C1 segment of cervical spinal cord (tissue), 14 donors: ENCODE data around the gene SPAG16.
A peak's percentile ranks its signal among the peaks of the same experiment; 100 is the strongest.
"Not testable (repeated sequence)": the region's sequence is repeated elsewhere in the genome, so short reads cannot be mapped to it uniquely, and the experiment has no call there.

Experiments used
- DNase-seq, 14 donors: peaks; one replicate each; lab custom pipeline; 2025; lab: John Stamatoyannopoulos, UW

Gene SPAG16

DNA sequence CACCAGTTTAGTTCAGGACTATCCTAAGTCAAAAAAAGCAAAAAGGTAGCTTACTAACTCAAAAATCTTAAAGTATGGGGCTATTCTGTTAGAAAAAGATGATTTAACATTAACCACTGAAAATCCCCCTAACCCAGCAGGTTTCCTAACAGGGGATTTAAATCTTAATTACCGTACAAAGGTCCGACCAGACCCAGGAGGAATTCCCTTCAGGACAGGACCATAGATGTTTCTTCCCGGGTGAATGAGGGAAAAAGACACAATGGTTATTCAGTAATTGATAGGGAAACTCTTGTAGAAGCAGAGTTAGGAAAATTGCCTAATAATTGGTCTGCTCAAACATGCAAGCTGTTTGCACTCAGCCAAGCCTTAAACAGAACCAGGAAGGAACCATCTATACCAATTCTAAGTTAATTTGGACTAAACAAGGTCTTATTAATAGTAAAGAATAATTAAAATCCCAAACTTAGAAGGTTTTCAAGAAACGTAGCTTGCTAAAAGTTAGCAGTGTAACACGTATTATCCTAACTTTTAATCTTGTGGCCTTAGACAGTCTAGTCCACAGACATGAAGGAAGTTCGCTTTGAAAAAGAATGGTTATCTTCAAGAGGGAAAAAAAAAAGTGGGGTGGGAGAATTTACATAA lies 124.3 kb downstream of the SPAG16 start:
- not testable (repeated sequence) for DNase-seq

DNA sequence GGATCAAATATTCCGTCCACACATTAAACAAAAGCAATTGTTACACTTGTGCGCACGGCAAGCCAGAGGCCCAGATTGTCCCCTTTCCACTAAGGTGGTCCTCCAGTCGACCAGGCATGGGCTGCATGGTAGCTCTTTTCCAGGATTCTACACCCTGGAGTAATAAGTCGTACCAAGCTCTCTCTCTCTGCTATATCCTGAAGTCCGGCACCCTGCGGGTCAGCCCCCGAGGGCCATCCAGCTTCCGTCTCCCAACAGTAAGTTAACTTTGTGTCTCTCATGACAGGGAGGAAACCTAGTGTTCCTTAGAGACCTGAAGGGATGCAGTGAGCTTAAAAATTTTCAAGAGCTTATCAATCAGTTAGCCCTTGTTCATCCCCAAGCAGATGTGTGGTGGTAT lies 126.4 kb downstream of the SPAG16 start:
- DNase-seq: not testable (repeated sequence)

- DNase-seq: no peak
These were observed 127.5 kb downstream of the SPAG16 start for GRCh38 chr2:213411582-213412289.

GRCh38 chr2:213415093-213415492 lies 130.8 kb downstream of the SPAG16 start:
- no peak for DNase-seq

DNA sequence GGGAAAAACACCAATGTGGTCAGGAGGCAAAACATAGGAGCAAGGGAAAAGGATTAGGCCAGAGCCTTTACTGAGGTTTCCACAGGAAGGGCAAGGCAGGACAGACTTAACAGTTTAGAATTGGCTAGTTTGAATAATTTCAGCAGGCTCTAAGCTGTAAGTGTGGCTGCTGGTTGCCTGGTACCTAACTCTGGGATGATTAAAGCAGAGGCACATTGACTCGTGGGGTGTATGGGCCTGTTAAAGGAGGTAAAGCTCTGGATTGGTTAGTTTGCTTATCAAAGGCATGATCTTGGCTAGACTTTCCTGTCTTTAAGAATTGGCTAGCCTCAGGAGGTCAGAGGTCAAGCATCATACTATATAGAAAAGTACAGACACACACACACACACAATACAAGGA lies 132.6 kb downstream of the SPAG16 start:
- no peak for DNase-seq

- DNase-seq: no peak
These were observed 135.7 kb downstream of the SPAG16 start for GRCh38 chr2:213419980-213420379.

DNA sequence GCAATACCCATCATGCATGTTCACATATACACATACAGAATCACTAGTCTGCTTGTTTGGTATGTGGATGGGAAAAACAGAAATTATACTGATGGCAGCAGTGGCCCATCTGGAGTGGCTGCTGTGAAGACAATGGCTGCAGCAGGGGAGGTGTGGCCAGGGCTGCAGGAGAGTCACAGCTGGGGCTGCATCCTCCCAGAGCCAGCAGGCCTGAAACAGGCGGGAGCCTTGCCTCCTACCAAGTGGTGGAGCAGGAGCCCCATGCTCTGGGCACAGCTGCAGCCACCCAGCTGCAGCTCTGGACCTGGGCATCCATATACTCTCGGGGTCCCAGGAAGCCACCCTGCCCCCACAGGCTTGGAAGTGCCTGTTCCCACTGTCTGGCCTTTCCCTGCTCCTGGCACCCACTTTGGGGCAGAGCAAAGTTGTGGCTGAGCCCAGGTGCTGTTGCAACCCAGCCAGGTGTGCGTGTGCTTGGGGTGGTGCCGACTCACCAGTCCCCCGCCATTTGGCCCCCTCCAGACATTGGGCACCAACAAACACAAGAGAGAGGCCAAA lies 136.6 kb downstream of the SPAG16 start:
- no peak for DNase-seq

GRCh38 chr2:213422211-213422610 lies 137.9 kb downstream of the SPAG16 start:
- no peak for DNase-seq

GRCh38 chr2:213425618-213426017 lies 141.4 kb downstream of the SPAG16 start:
- DNase-seq: no peak

DNA sequence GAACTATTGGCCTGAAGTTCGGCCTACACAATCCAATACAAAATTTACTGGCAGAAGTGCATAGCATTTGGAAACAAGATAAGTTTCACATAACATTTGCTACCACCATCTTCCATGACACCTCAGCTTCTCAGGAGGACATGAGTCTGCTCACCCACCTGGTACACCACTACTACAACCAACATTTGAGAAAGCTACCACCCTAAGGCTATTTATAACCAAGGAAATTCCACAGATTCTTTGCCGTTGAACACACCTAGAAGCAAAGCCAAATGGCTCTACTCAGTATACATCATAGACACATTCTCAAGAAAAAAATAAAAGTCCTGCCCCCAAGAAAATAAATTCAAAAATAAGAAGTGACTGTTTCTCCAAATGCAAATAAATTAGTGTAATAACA lies 145.3 kb downstream of the SPAG16 start:
- DNase-seq: no peak

GRCh38 chr2:213443921-213444320 lies 159.7 kb downstream of the SPAG16 start:
- no peak for DNase-seq

- DNase-seq: peak in 3 of 14 donors; percentile 1 to 4 (median 3)
These were observed 167.4 kb downstream of the SPAG16 start for GRCh38 chr2:213451542-213452239.

GRCh38 chr2:213455316-213456008 lies 171.2 kb downstream of the SPAG16 start:
- DNase-seq: no peak

DNA sequence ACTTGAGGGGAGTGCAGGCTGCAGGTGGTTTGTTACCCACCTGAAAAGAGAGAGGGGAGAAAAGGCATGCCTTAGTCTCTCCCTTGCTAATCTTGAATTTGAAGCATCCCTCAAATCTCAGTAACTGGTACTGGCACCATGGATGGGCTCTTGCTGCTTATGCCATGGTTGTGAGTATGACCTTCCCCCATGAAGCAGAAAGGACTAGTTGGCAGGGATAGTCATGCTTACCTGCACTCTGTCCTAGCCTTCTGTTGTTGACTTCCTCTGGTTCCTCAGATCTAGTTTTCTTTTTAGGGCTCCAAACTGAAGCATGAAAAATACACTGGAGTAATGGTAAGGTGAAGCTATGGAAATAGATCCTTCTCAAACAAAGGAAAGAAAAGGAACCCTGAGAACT lies 191.2 kb downstream of the SPAG16 start:
- no peak for DNase-seq

- no peak for DNase-seq
These were observed 192.4 kb downstream of the SPAG16 start for GRCh38 chr2:213476641-213477040.

- no peak for DNase-seq
These were observed 205.8 kb downstream of the SPAG16 start for GRCh38 chr2:213490087-213490486.

DNA sequence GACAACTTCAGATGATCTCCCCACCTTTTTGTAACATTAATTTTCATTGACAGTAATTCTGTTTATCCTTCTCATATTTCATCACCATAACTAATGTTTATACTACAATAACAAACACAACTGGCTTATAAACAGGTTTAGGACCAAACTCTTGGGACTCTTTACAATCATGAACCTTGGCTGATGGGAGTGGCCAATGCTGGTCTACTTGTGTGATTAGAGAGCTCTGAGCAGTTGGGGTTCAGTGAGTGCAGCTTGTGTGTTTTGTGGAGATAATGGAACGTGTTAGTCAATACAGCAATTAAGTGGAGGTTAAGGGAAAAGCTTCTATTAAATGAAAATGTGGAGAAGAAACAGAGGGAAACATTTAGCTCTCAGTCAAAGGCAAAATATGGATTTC lies 207.1 kb downstream of the SPAG16 start:
- DNase-seq: no peak

- no peak for DNase-seq
These were observed 212.0 kb downstream of the SPAG16 start for GRCh38 chr2:213496226-213496625.

DNA sequence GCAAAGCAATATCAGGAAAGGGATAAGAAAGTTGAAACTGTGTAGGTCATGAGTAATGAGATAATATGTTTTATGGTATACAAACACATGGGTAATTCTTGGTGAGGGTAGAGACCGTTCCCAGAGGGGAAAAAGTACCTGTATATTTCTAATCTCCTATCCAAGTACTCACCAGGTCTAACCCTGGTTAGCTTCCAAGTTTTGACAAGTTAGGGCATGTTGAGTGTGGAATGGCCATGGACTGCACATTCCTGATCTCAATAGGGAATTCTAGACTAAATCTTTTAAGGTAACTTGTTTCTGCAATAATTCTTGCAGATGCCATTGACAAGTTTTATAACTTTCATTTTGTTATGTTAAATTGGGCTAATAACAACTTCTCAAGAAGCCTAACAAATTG lies 216.6 kb downstream of the SPAG16 start:
- DNase-seq: no peak

GRCh38 chr2:213524164-213524563 lies 239.9 kb downstream of the SPAG16 start:
- DNase-seq: no peak

GRCh38 chr2:213537579-213537978 lies 253.3 kb downstream of the SPAG16 start:
- no peak for DNase-seq

DNA sequence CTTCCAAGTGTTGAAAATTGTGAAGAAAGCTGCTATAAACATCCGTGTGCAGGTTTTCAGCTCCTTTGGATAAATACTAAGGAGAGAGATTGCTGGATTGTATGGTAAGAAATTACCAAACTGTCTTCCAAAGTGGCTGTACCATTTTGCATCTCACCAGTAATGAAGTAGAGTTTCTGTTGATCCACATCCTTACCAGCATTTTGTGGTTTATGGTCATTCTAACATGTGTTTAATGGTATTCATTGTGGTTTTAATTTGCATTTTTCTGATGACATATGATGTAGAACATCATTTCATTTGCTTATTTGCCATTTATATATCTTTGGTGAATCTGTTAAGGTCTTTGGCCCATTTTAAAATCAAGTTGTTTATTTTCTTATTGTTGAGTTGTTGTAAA lies 260.7 kb downstream of the SPAG16 start:
- no peak for DNase-seq
